Caco-2 (cell line): ENCODE data around the gene MAS1L. TPM values are rescaled to one million over a fixed set of nuclear protein-coding genes. Genes with fewer than 3 reads are reported as not detected.

Source experiments
- BruUV-seq: library from RNA; stranded (reverse); fragments of 400-500 nt; replicated peaks from 2 replicates; lab custom pipeline; 2021; lab: Mats Ljungman, UMichigan
- CTCF ChIA-PET: fragments of 300-600 bp; sonication (Branson Sonifier 250); formaldehyde crosslinking; loops from one replicate; lab custom pipeline; 2022; ENCODE audit warnings: antibody characterized with exemption; lab: Charles Lee
- POLR2A ChIA-PET: fragments of 300-600 bp; sonication (Branson Sonifier 250); formaldehyde crosslinking; loops from one replicate; lab custom pipeline; 2022; ENCODE audit warnings: antibody characterized with exemption; lab: Charles Lee
- DNase-seq, 2 experiments: peaks; one replicate each; pipeline versions ENCODE4 v3.0.0 to v3.0.0-alpha.2; 2020 to 2022
- H3K27me3 ChIP-seq: replicated peaks from 2 replicates; pipeline ENCODE4 v1.6.0; 2011; ENCODE audit warnings: low read length; ENCODE audit not compliant: control insufficient read depth, insufficient read depth
- H3K36me3 ChIP-seq: 2 replicates; pipeline ENCODE4 v1.5.1; 2011; ENCODE audit warnings: low read length; ENCODE audit not compliant: control insufficient read depth, insufficient read depth
- H3K4me1 ChIP-seq: fragments of 250-450 bp; sonication (Bioruptor Pico); 2 replicates; pipeline ENCODE4 v1.5.1; 2020; ENCODE audit warnings: mild to moderate bottlenecking
- H3K4me3 ChIP-seq: 2 replicates; pipeline ENCODE4 v1.5.1; 2011; ENCODE audit warnings: low read depth, mild to moderate bottlenecking, control low read depth, low read length
- H3K9me3 ChIP-seq: fragments of 250-450 bp; sonication (Bioruptor Pico); 2 replicates; pipeline ENCODE4 v1.5.1; 2020; ENCODE audit warnings: mild to moderate bottlenecking, moderate library complexity
- H3K27ac Mint-ChIP-seq: one replicate; pipeline ENCODE4 v1.8.0; 2022; ENCODE audit warnings: mixed read lengths; ENCODE audit not compliant: unreplicated experiment
- H3K27me3 Mint-ChIP-seq: one replicate; pipeline ENCODE4 v1.8.0; 2022; ENCODE audit warnings: mixed read lengths; ENCODE audit not compliant: insufficient read depth, unreplicated experiment
- H3K36me3 Mint-ChIP-seq: one replicate; pipeline ENCODE4 v1.8.0; 2022; ENCODE audit warnings: mild to moderate bottlenecking, mixed read lengths; ENCODE audit not compliant: insufficient read depth, unreplicated experiment
- H3K4me1 Mint-ChIP-seq: one replicate; pipeline ENCODE4 v1.8.0; 2022; ENCODE audit warnings: low read depth, mixed read lengths; ENCODE audit not compliant: unreplicated experiment
- H3K4me3 Mint-ChIP-seq: one replicate; pipeline ENCODE4 v1.8.0; 2022; ENCODE audit warnings: mild to moderate bottlenecking, moderate library complexity, mixed read lengths; ENCODE audit not compliant: unreplicated experiment
- H3K9me3 Mint-ChIP-seq: one replicate; pipeline ENCODE4 v1.8.0; 2022; ENCODE audit warnings: mixed read lengths; ENCODE audit not compliant: unreplicated experiment
- intact Hi-C: fragments of 100-400 bp; cut with micrococcal nuclease; formaldehyde crosslinking; loops from one replicate; pipeline ENCODE4 v1.10.0; 2022; ENCODE audit not compliant: unreplicated experiment
- total RNA-seq: library from RNA; stranded (reverse); gene quantifications from 2 replicates; pipeline ENCODE4 v1.2.3, GENCODE V29; 2022
- TF ChIP-seq, protein P1 (sequence below), 2 experiments: fragments of 200-600 bp in 1 of 2; IDR thresholded peaks; 1 replicate in 1 of 2; 2 replicates in 1 of 2; pipeline versions ENCODE4 v1.5.1 to v1.8.0; 2011 to 2022; ENCODE audit warnings: antibody characterized with exemption in 1 of 2, control low read depth in 1 of 2, inconsistent platforms in 1 of 2, low read depth in 1 of 2, low read length in 1 of 2, mild to moderate bottlenecking in 1 of 2, moderate library complexity in 1 of 2; ENCODE audit not compliant: insufficient read depth in 1 of 2, severe bottlenecking in 1 of 2, unreplicated experiment in 1 of 2

The MAS1L gene
- total RNA-seq, 1 experiment from 2014 or later, result not detected

DNA sequence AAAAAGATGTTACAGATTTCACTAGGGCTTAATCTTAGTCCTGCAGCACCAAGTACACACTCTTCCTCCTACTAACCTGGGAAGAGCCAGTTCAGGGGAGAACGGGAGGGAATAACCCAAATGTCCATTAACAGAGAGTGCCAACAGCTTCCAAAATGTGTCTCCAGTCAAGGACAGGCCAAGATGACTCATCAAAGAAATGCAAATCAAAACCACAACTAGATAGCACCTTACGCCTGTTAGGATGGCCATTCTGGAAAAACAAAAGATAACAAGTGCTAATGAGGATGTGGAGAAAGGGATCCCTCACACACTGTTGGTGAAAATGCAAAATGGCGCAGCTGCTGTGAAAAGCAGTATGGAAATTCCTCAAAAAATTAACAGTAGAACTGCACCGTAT lies 3.8 kb upstream of the MAS1L start:
- Histone ChIP-seq H3K9me3 (no peaks in the 10 kb centered on the region), H3K4me3 (no peak overlapping the region), H3K4me1 (no peaks in the 10 kb centered on the region), H3K27me3 (no peaks in the 10 kb centered on the region), H3K36me3 (no peaks in the 10 kb centered on the region)
- H3K4me3 Mint-ChIP-seq, result no peak overlapping the region
- no peaks in the 10 kb centered on the region for H3K36me3 Mint-ChIP-seq
- no peaks in the 10 kb centered on the region for H3K4me1 Mint-ChIP-seq
- no peaks in the 10 kb centered on the region for H3K9me3 Mint-ChIP-seq
- peaks cover 11% of the 10 kb centered on the region for H3K27me3 Mint-ChIP-seq
- no TSS peak for BruUV-seq
- intact Hi-C loops, result no loop called here
- H3K27ac Mint-ChIP-seq, result no peak overlapping the region
- POLR2A ChIA-PET, result no interaction called here
- TF ChIP-seq, protein P1, sequence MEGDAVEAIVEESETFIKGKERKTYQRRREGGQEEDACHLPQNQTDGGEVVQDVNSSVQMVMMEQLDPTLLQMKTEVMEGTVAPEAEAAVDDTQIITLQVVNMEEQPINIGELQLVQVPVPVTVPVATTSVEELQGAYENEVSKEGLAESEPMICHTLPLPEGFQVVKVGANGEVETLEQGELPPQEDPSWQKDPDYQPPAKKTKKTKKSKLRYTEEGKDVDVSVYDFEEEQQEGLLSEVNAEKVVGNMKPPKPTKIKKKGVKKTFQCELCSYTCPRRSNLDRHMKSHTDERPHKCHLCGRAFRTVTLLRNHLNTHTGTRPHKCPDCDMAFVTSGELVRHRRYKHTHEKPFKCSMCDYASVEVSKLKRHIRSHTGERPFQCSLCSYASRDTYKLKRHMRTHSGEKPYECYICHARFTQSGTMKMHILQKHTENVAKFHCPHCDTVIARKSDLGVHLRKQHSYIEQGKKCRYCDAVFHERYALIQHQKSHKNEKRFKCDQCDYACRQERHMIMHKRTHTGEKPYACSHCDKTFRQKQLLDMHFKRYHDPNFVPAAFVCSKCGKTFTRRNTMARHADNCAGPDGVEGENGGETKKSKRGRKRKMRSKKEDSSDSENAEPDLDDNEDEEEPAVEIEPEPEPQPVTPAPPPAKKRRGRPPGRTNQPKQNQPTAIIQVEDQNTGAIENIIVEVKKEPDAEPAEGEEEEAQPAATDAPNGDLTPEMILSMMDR (IDR thresholded peaks at IDR 0.05; ENCODE audit: insufficient read depth in 1 of 2, low read depth in 1 of 2, low read length in 1 of 2, severe bottlenecking in 1 of 2, unreplicated experiment in 1 of 2), result no peak
- DNase-seq, result no peak
- CTCF ChIA-PET, result interaction anchor here (0.7 kb wide), 1 partner anchor 107 kb away, joined by 3 read pairs; no protein-coding TSS in a partner anchor

DNA sequence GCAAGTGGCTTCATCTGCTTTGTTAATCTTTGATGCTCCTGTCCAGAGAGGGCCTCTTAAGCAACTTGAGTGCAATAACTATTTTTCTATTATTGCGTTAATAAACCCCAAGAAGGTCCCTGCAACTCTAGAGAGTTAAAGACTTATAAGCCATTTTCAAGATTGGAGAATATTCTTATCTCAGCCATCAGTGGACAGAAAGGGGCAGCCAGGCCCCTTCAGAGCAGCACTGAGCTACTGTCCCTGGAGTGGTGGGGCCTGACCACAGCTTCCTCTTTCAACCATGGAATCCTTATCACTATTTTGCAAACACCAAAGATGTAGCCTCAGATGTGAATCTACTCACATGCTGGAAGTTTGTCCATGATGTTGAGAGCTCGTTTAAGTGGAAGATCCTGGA lies 2.8 kb upstream of the MAS1L start:
- Mint-ChIP-seq H3K36me3 (no peaks in the 10 kb centered on the region), H3K9me3 (no peaks in the 10 kb centered on the region)
- BruUV-seq, result no TSS peak

DNA sequence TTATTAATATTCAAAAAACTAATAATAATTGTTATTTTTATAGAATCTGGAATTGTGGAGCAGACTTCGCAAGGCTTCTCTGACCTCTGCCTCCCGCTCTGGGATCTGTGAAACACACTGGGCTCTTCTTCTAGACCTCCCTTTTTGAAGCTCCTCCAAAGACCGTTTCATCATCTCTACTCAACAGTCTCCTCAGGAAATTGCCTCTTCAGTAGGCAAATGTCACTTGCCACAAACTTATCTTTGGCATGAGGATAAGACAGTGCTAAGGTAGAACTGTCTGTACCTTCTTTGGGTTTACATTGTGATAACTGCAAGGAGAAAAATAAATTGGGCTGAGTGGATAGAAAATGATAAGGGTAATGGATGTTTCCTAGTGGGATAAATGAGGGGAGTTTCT lies 2.3 kb upstream of the MAS1L start:
- no peaks in the 10 kb centered on the region for H3K36me3 ChIP-seq
- no peaks in the 10 kb centered on the region for H3K9me3 Mint-ChIP-seq
- no TSS peak for BruUV-seq
- intact Hi-C loops, result no loop called here
- no peaks in the 10 kb centered on the region for H3K4me1 Mint-ChIP-seq
- no peak overlapping the region for H3K4me3 Mint-ChIP-seq
- no peak overlapping the region for H3K4me3 ChIP-seq
- ChIA-PET CTCF (no interaction called here), POLR2A (no interaction called here)
- H3K27me3 Mint-ChIP-seq, result peaks cover 9% of the 10 kb centered on the region
- no peaks in the 10 kb centered on the region for H3K36me3 Mint-ChIP-seq
- H3K27ac Mint-ChIP-seq, result no peak overlapping the region
- H3K27me3 ChIP-seq, result no peaks in the 10 kb centered on the region
- no peaks in the 10 kb centered on the region for H3K9me3 ChIP-seq
- no peaks in the 10 kb centered on the region for H3K4me1 ChIP-seq
- DNase-seq, result no peak
- TF ChIP-seq, protein P1 (IDR thresholded peaks at IDR 0.05; ENCODE audit: insufficient read depth in 1 of 2, low read depth in 1 of 2, low read length in 1 of 2, severe bottlenecking in 1 of 2, unreplicated experiment in 1 of 2), result no peak

More for the DNA sequence above, 2.8 kb upstream of the MAS1L start:
- Histone ChIP-seq H3K27me3 (no peaks in the 10 kb centered on the region), H3K36me3 (no peaks in the 10 kb centered on the region), H3K9me3 (no peaks in the 10 kb centered on the region), H3K4me3 (no peak overlapping the region), H3K4me1 (no peaks in the 10 kb centered on the region)
- H3K4me3 Mint-ChIP-seq, result no peak overlapping the region
- intact Hi-C loops, result no loop called here
- ChIA-PET CTCF (no interaction called here), POLR2A (no interaction called here)
- no peak overlapping the region for H3K27ac Mint-ChIP-seq
- H3K4me1 Mint-ChIP-seq, result no peaks in the 10 kb centered on the region
- TF ChIP-seq, protein P1 (IDR thresholded peaks at IDR 0.05; ENCODE audit: insufficient read depth in 1 of 2, low read depth in 1 of 2, low read length in 1 of 2, severe bottlenecking in 1 of 2, unreplicated experiment in 1 of 2), result no peak
- no peak for DNase-seq
- peaks cover 11% of the 10 kb centered on the region for H3K27me3 Mint-ChIP-seq
